ENCODE measurements around the gene EPHA4.

- TF ChIP-seq TEAD4 (IDR thresholded peaks at IDR 0.05; ENCODE audit: borderline replicate concordance, insufficient read depth): no peak
- no peak for TF ChIP-seq GABPA (IDR thresholded peaks at IDR 0.05; ENCODE audit: low read depth)
- TF ChIP-seq CTCF (IDR thresholded peaks at IDR 0.05): no peak
- TF ChIP-seq SMC3 (IDR thresholded peaks at IDR 0.05; ENCODE audit: low read depth, low read length): no peak
- TF ChIP-seq RAD21 (IDR thresholded peaks at IDR 0.05; ENCODE audit: low read length): no peak
- TF ChIP-seq MXI1 (IDR thresholded peaks at IDR 0.05; ENCODE audit: low read depth, low read length): no peak
Measured at GRCh38 chr2:221571551-221572218, 419 bp downstream of the EPHA4 start.
